Stomach (tissue), 4 donors: Measurements from ENCODE around the gene CACNG6.

Experiments used
- CTCF ChIP-seq, 7 experiments: fragments of 450-650 bp in 4 of 7; fragments of 200-600 bp in 3 of 7; sonication (generic) in 3 of 7; IDR thresholded peaks; one replicate each; pipeline ENCODE4 v1.5.1; 2016 to 2019; ENCODE audit warnings: antibody characterized with exemption in 7 of 7, control low read depth in 2 of 7, mild to moderate bottlenecking in 1 of 7
- POLR2A ChIP-seq, 4 donors: fragments of 450-650 bp; IDR thresholded peaks; one replicate each; pipeline ENCODE4 v1.6.1; 2016; ENCODE audit warnings: antibody characterized with exemption in 4 of 4, control low read depth in 2 of 4, mild to moderate bottlenecking in 1 of 4, moderate library complexity in 1 of 4

DNA sequence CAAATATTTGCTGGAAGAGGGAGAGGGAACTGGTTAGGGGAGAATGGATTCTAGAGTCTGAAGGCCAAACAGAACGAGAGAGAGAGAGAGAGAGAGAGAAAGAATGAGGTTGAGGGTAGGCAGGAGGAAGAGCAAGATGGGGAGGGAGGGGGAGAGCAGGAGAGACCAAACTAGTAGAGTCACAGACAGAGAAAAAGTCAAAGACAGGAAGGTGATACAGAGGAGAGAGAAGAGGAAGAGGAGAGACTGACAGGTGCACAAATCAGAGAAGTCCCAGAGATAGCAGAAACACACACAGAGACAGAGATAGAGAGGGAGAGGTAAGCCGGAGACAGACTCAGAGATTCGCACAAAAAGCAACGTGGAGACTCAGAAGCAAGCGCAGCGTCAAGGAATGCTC lies 5.6 kb upstream of the CACNG6 start:
- TF ChIP-seq POLR2A (IDR thresholded peaks at IDR 0.05) (no peak), CTCF (IDR thresholded peaks at IDR 0.05) (no peak)
